Naive thymus-derived CD4-positive, alpha-beta T cell (primary cell): ENCODE measurements around the gene LAMA3. TPM values are rescaled to one million over a fixed set of nuclear protein-coding genes. Genes with fewer than 3 reads are reported as not detected.

ENCODE experiments used
- ATAC-seq: fragments of 150-1000 bp; cut with Tn5 transposase; 2 replicates; pipeline ENCODE4 v1.10.0; 2021; ENCODE audit warnings: mild to moderate bottlenecking, moderate library complexity
- CTCF ChIA-PET: fragments of 350-600 bp; sonication (Branson Sonifier 250); formaldehyde crosslinking; loops from one replicate; lab custom pipeline; 2021; ENCODE audit warnings: antibody characterized with exemption; lab: Charles Lee
- POLR2A ChIA-PET: fragments of 350-600 bp; sonication (Branson Sonifier 250); formaldehyde crosslinking; loops from one replicate; lab custom pipeline; 2021; ENCODE audit warnings: antibody characterized with exemption, inconsistent platforms; lab: Charles Lee
- DNase-seq, 9 donors: peaks; one replicate each; pipeline versions ENCODE4 v3.0.0 to v3.0.0-alpha.2; 2020 to 2022; ENCODE audit warnings: mixed read lengths in 1 of 9
- H3K27ac ChIP-seq: one replicate; pipeline ENCODE4 v1.7.0; 2013; ENCODE audit warnings: mild to moderate bottlenecking, low read depth, low read length, moderate library complexity
- H3K27me3 ChIP-seq, 2 donors: one replicate each; pipeline ENCODE4 v1.7.0; 2013; ENCODE audit warnings: low read length in 2 of 2, mild to moderate bottlenecking in 2 of 2, moderate library complexity in 2 of 2; ENCODE audit not compliant: control insufficient read depth in 2 of 2, insufficient read depth in 2 of 2
- H3K36me3 ChIP-seq, 3 experiments: 1 replicate in 2 of 3; 2 replicates in 1 of 3; pipeline ENCODE4 v1.7.0; 2013; ENCODE audit warnings: low read length in 3 of 3, mild to moderate bottlenecking in 3 of 3, moderate library complexity in 1 of 3; ENCODE audit not compliant: insufficient read depth in 3 of 3, control insufficient read depth in 2 of 3
- H3K4me1 ChIP-seq, 2 donors: one replicate each; pipeline ENCODE4 v1.7.0; 2013; ENCODE audit warnings: low read length in 2 of 2, mild to moderate bottlenecking in 2 of 2, moderate library complexity in 1 of 2; ENCODE audit not compliant: control insufficient read depth in 2 of 2, insufficient read depth in 2 of 2
- H3K4me3 ChIP-seq: 2 replicates; pipeline ENCODE4 v1.7.0; 2013; ENCODE audit warnings: mild to moderate bottlenecking, low read length
- H3K9me3 ChIP-seq, 3 experiments: 1 replicate in 2 of 3; 2 replicates in 1 of 3; pipeline ENCODE4 v1.7.0; 2013; ENCODE audit warnings: low read length in 3 of 3; ENCODE audit not compliant: control insufficient read depth in 2 of 3
- H3K27ac Mint-ChIP-seq, 9 donors: one replicate each; pipeline ENCODE4 v1.8.0; 2020 to 2022; ENCODE audit warnings: mixed read lengths in 9 of 9, mild to moderate bottlenecking in 8 of 9, moderate library complexity in 5 of 9, inconsistent platforms in 2 of 9
- H3K27me3 Mint-ChIP-seq, 5 donors: one replicate each; pipeline ENCODE4 v1.8.0; 2021 to 2022; ENCODE audit warnings: mixed read lengths in 5 of 5, mild to moderate bottlenecking in 1 of 5
- H3K36me3 Mint-ChIP-seq, 5 donors: one replicate each; pipeline ENCODE4 v1.8.0; 2020 to 2022; ENCODE audit warnings: mixed read lengths in 5 of 5, mild to moderate bottlenecking in 3 of 5, inconsistent platforms in 1 of 5
- H3K4me1 Mint-ChIP-seq, 7 donors: one replicate each; pipeline ENCODE4 v1.8.0; 2020 to 2022; ENCODE audit warnings: mixed read lengths in 7 of 7, mild to moderate bottlenecking in 3 of 7, inconsistent platforms in 1 of 7
- H3K4me3 Mint-ChIP-seq, 10 donors: one replicate each; pipeline ENCODE4 v1.8.0; 2020 to 2022; ENCODE audit warnings: mild to moderate bottlenecking in 10 of 10, mixed read lengths in 10 of 10, moderate library complexity in 6 of 10, inconsistent platforms in 2 of 10
- H3K9me3 Mint-ChIP-seq, 11 donors: one replicate each; pipeline ENCODE4 v1.8.0; 2020 to 2022; ENCODE audit warnings: mixed read lengths in 11 of 11, mild to moderate bottlenecking in 4 of 11, inconsistent platforms in 1 of 11, moderate library complexity in 1 of 11
- intact Hi-C, 2 donors: fragments of 100-400 bp; cut with micrococcal nuclease; formaldehyde crosslinking; loops; one replicate each; pipeline ENCODE4 v1.15.1; 2023
- polyA plus RNA-seq, 2 donors: library from polyadenylated mRNA; unstranded; fragments of 300-500 nt; fragmentation: Illumina TruSeq; gene quantifications; one replicate each; pipeline ENCODE4 v1.2.3, GENCODE V29; 2021
- total RNA-seq, 6 experiments: library from RNA in 5 of 6; stranded (reverse) in 5 of 6; gene quantifications; 1 replicate in 5 of 6; 2 replicates in 1 of 6; pipeline ENCODE4 v1.2.3 and lab custom pipeline; 2021 to 2026

Gene LAMA3
- total and polyA plus RNA-seq, 7 experiments from 2014 or later = 0.22 TPM; not detected in 6

- H3K4me1 ChIP-seq = peaks cover 21 to 31% of the 10 kb centered on the region in 2 donors
- no peak overlapping the region for H3K4me3 Mint-ChIP-seq
- ChIA-PET CTCF (no interaction called here), POLR2A (no interaction called here)
- H3K27me3 ChIP-seq = no peaks in the 10 kb centered on the region
- H3K27ac Mint-ChIP-seq = peak overlapping the region in 1 of 9 donors; percentile 26
- intact Hi-C loops = no loop called here
- H3K9me3 Mint-ChIP-seq = no peaks in the 10 kb centered on the region
- DNase-seq (no peak), ATAC-seq (no peak)
- H3K36me3 ChIP-seq = no peaks in the 10 kb centered on the region
- no peak overlapping the region for H3K4me3 ChIP-seq
- no peak overlapping the region for H3K27ac ChIP-seq
- H3K4me1 Mint-ChIP-seq = peaks cover 15 to 32% (median 29%) of the 10 kb centered on the region in 7 donors
- no peaks in the 10 kb centered on the region for H3K36me3 Mint-ChIP-seq
- H3K9me3 ChIP-seq = no peaks in the 10 kb centered on the region
- H3K27me3 Mint-ChIP-seq = peaks cover 0 to 47% (median 0%) of the 10 kb centered on the region in 5 donors
Measured at GRCh38 chr18:23875966-23876895, 187.0 kb downstream of the LAMA3 start.

DNA sequence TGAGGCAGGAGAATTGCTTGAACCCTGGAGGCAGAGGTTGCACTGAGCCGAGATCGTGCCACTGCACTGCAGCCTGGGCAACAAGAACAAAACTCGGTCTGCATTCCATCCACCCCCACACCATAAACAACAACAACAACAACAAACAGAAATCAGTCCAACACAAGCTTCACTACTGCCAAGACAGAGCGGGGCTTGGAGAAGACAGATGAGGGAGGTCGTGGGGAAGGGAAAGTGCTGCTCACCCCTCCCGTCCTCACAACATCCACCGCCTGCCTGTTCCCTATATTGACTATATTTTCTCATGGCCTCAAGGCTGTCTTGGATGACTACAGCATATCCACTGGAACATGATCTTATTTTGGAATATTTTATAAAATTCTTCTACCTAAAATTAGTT lies 187.7 kb downstream of the LAMA3 start:
- peaks cover 0 to 47% (median 0%) of the 10 kb centered on the region in 5 donors for H3K27me3 Mint-ChIP-seq
- intact Hi-C loops = no loop called here
- H3K27ac ChIP-seq = no peak overlapping the region

GRCh38 chr18:23877371-23877770 lies 188.1 kb downstream of the LAMA3 start:
- Histone ChIP-seq H3K4me1 (peaks cover 9 to 19% of the 10 kb centered on the region in 2 donors), H3K4me3 (no peak overlapping the region), H3K9me3 (no peaks in the 10 kb centered on the region), H3K36me3 (no peaks in the 10 kb centered on the region), H3K27ac (no peak overlapping the region), H3K27me3 (no peaks in the 10 kb centered on the region)
- intact Hi-C loops = no loop called here
- Mint-ChIP-seq H3K27me3 (peaks cover 0 to 47% (median 0%) of the 10 kb centered on the region in 5 donors), H3K27ac (no peak overlapping the region), H3K36me3 (no peaks in the 10 kb centered on the region), H3K4me1 (peaks cover 6 to 21% (median 17%) of the 10 kb centered on the region in 7 donors), H3K4me3 (no peak overlapping the region), H3K9me3 (no peaks in the 10 kb centered on the region)
- DNase-seq = no peak
- ChIA-PET POLR2A (no interaction called here), CTCF (no interaction called here)
- ATAC-seq = no peak

More for the DNA sequence above, 187.7 kb downstream of the LAMA3 start:
- peaks cover 14 to 24% of the 10 kb centered on the region in 2 donors for H3K4me1 ChIP-seq
- H3K36me3 ChIP-seq = no peaks in the 10 kb centered on the region
- DNase-seq (no peak), ATAC-seq (no peak)
- no peak overlapping the region for H3K4me3 ChIP-seq
- no peaks in the 10 kb centered on the region for H3K9me3 Mint-ChIP-seq
- no peaks in the 10 kb centered on the region for H3K9me3 ChIP-seq
- H3K4me1 Mint-ChIP-seq = peaks cover 10 to 25% (median 22%) of the 10 kb centered on the region in 7 donors
- H3K36me3 Mint-ChIP-seq = no peaks in the 10 kb centered on the region
- no peaks in the 10 kb centered on the region for H3K27me3 ChIP-seq
- ChIA-PET POLR2A (no interaction called here), CTCF (no interaction called here)
- H3K27ac Mint-ChIP-seq = no peak overlapping the region
- no peak overlapping the region for H3K4me3 Mint-ChIP-seq

DNA sequence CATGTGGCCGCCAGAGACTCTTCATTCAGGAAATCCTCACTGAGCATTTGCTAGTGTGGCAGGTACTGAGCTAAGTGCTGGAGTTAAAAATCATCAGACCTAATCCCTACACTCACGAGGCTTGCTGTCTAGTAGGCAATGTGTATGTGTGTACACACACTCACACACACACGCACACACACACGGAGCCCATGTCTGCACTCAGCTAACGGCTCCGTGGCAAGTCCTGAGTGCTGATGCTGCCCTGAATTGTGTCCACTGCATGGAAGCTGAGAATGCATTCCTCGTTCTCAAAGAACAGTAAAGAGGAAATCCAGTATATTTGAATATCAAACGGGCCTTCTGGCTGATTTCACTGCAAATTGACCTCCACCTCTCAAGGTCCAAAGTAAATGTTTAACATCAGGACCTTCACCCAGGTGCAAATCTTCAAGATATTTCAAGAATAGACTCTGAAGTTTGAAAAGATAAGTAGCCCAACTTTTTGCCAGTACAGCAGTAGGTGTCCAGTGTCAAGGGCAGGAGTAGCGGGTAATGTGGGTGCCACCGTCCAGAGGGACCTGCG lies 189.2 kb downstream of the LAMA3 start:
- intact Hi-C loops = no loop called here
- H3K27ac Mint-ChIP-seq = no peak overlapping the region
- Histone ChIP-seq H3K4me3 (no peak overlapping the region), H3K36me3 (no peaks in the 10 kb centered on the region), H3K27me3 (no peaks in the 10 kb centered on the region), H3K9me3 (no peaks in the 10 kb centered on the region), H3K4me1 (peaks cover 0 to 9% of the 10 kb centered on the region in 2 donors), H3K27ac (no peak overlapping the region)
- DNase-seq = no peak
- no peaks in the 10 kb centered on the region for H3K9me3 Mint-ChIP-seq
- peaks cover under 1 to 18% (median 12%) of the 10 kb centered on the region in 7 donors for H3K4me1 Mint-ChIP-seq
- peaks cover 0 to 37% (median 0%) of the 10 kb centered on the region in 5 donors for H3K27me3 Mint-ChIP-seq
- ChIA-PET POLR2A (no interaction called here), CTCF (no interaction called here)
- H3K36me3 Mint-ChIP-seq = no peaks in the 10 kb centered on the region
- no peak overlapping the region for H3K4me3 Mint-ChIP-seq
- ATAC-seq = no peak

- no peaks in the 10 kb centered on the region for H3K36me3 Mint-ChIP-seq
- DNase-seq (no peak), ATAC-seq (no peak)
- CTCF ChIA-PET = no interaction called here
- H3K9me3 Mint-ChIP-seq = no peaks in the 10 kb centered on the region
- H3K36me3 ChIP-seq = no peaks in the 10 kb centered on the region
- peaks cover 0 to 3% of the 10 kb centered on the region in 2 donors for H3K4me1 ChIP-seq
- no peaks in the 10 kb centered on the region for H3K9me3 ChIP-seq
- intact Hi-C loops = no loop called here
- peaks cover 0 to 33% (median 0%) of the 10 kb centered on the region in 5 donors for H3K27me3 Mint-ChIP-seq
- H3K27ac ChIP-seq = no peak overlapping the region
- no peak overlapping the region for H3K27ac Mint-ChIP-seq
- no peak overlapping the region for H3K4me3 Mint-ChIP-seq
- no peak overlapping the region for H3K4me3 ChIP-seq
- no peaks in the 10 kb centered on the region for H3K27me3 ChIP-seq
- POLR2A ChIA-PET = interaction anchor here (1.3 kb wide), 1 partner anchor 36 kb away, joined by 4 read pairs; no protein-coding TSS in a partner anchor
- H3K4me1 Mint-ChIP-seq = peaks cover under 1 to 17% (median 11%) of the 10 kb centered on the region in 7 donors
Measured at GRCh38 chr18:23879126-23879525, 189.9 kb downstream of the LAMA3 start.

- Histone ChIP-seq H3K27me3 (no peaks in the 10 kb centered on the region), H3K9me3 (no peaks in the 10 kb centered on the region), H3K4me1 (no peaks in the 10 kb centered on the region), H3K4me3 (no peak overlapping the region), H3K27ac (no peak overlapping the region), H3K36me3 (no peaks in the 10 kb centered on the region)
- ATAC-seq (no peak), DNase-seq (no peak)
- CTCF ChIA-PET = no interaction called here
- Mint-ChIP-seq H3K4me1 (peaks cover 5 to 18% (median 13%) of the 10 kb centered on the region in 7 donors), H3K27me3 (peaks cover 0 to 29% (median 0%) of the 10 kb centered on the region in 5 donors), H3K9me3 (no peaks in the 10 kb centered on the region), H3K27ac (peak overlapping the region in 1 of 9 donors; percentile 42), H3K4me3 (no peak overlapping the region), H3K36me3 (peaks cover 0 to 1% (median 0%) of the 10 kb centered on the region in 5 donors)
- intact Hi-C loops = no loop called here
- POLR2A ChIA-PET = interaction anchor here (0.7 to 1.3 kb wide), 2 partner anchors 13 to 36 kb away, joined by 4 read pairs; no protein-coding TSS in a partner anchor
Measured at GRCh38 chr18:23879544-23879943, 190.3 kb downstream of the LAMA3 start.
